GM21390 (cell line): ENCODE results near the gene WNT9A.

Source experiments
- ATAC-seq: cut with Tn5 transposase; IDR thresholded peaks from one replicate; pipeline ENCODE4 v1.9.1; 2021; ENCODE audit not compliant: unreplicated experiment

WNT9A gene

DNA sequence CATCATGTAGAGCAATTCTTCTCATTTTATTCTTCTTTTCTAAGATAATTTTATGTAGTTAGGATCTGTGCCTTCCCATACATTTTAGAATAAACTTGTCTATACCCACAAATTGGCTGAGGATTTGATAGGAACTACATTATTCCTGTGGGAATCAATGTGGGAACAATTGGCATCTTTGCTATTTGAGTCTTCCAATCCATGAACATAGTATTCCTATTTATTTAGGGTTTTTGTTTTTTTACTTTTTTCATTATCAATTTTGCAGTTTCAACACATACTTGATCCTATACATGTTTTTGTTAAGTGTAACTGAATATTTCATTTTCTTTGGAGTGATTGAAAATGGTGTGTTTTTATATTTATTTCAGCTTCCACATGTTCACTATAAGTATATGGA lies 8.1 kb upstream of the WNT9A start:
- no peak for ATAC-seq

- ATAC-seq = no peak
These were observed 6.6 kb upstream of the WNT9A start for GRCh38 chr1:227954163-227954850.

DNA sequence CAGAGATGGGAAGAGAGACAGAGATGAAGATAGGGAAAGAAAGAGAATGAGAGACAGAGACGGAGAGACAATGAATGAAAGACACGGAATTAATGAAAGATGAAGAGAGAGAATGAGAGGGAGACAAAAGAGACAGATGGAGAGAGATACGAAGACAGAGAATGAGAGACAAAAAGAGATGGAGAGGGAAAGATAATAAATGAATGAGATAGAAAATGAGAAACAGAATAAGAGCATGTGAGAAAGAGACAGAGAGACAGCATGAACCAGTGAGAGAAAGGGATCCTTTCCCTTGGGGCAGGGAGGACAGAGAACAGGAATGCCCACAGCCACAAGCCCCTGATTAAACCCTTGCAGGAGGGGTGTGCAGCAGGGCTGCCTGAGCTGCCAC lies 5.3 kb upstream of the WNT9A start:
- no peak for ATAC-seq

GRCh38 chr1:227952374-227953021 lies 4.8 kb upstream of the WNT9A start:
- ATAC-seq = no peak

DNA sequence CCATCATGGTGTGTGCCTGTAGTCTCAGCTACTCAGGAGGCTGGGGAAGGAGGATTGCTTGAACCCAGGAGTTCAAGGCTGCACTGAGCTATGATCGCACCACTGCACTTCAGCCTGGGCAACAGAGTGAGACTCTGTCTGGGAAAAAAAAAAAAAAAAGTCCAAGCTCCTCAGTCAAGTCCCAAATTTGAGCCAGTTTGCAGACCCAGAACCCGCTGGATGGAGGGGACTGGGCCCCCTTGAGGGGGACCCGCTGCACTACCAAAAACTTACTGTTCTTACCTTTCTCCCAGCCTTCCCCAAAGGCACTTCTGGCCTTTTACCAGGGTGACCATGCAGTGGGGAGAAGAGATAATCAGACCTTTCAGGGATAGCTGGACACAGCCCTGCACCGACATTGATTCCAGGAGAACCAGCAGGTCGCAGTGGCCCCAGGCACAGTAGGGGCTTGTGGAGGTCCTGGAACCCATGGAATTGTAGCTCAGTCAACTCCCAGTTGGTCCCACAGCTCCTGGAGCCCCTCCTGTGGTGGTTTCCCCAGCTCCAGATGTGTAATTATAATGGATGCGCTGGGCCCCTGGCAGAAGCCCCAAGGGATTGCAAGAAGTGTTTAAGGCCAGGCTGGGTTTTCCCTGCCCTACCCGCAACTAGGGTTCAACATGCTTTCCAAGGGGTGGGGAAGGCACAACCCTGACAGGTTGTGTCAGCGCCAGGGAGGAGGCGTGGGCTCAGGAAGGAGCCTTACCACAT lies 4.1 kb upstream of the WNT9A start:
- ATAC-seq = no peak

DNA sequence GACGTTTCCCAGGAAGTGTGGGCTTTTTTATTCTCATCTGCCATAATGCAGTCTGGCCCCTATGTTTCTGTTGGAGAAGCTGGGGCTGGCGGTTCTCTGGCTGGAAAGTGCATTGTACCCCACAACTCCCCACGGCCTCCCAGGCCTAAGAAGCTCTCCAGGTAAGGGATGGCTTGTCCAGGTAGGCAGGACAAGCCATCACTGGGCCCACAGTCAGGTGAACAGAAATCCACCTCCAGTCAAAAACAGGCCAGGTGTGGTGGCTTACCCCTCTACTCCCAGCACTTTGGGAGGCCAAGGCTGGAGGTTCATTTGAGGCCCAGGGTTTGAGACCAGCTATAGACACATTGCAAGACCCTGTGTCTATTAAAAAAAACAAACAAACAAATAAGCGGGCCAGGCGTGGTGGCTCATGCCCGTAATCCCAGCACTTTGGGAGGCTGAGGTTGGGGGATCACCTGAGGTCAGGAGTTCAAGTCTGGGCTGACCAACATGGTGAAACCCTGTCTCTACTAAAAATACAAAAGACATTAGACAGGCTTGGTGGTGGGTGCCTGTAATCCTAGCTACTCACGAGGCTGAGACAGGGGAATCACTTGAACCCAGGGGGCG lies 3.1 kb upstream of the WNT9A start:
- no peak for ATAC-seq

DNA sequence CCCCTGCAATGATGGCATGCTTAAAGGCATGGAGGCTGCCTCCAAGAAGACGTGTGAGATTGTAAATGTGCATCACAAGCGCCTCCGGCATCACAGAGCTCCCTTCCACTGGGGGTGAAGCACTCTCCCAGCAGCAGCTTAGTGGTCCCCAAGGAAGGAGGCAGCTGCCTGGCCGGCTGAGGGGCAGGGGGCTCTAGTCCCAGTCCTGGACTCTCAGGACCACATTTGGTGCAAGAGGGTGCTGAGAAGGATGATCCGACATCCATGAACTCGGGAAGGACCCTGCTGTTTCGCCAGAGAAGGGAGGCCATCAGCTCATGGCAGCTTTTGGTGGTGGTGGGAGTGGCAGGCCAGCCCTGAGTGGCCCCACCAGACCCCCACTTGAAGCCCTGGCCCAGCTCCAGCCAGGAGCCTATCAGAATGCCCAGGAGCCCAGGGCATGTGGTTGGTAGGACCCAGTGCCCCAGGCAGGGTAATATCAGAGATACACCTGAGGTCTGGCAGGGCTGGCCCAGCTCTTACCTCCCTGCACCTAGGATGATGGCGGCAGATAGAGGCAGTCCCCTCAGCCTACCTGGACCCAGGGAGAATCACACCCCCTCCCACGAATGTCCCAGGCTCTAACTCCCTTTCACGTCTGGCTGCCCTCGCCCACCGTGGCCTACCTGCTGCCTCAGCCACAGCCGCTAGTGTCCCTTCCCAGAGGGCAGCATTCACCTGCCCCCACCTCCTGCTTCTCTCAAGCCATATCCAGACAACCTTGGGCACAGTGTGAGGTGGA lies 2.4 kb upstream of the WNT9A start:
- no peak for ATAC-seq

GRCh38 chr1:227949341-227949921 lies 1.7 kb upstream of the WNT9A start:
- no peak for ATAC-seq

DNA sequence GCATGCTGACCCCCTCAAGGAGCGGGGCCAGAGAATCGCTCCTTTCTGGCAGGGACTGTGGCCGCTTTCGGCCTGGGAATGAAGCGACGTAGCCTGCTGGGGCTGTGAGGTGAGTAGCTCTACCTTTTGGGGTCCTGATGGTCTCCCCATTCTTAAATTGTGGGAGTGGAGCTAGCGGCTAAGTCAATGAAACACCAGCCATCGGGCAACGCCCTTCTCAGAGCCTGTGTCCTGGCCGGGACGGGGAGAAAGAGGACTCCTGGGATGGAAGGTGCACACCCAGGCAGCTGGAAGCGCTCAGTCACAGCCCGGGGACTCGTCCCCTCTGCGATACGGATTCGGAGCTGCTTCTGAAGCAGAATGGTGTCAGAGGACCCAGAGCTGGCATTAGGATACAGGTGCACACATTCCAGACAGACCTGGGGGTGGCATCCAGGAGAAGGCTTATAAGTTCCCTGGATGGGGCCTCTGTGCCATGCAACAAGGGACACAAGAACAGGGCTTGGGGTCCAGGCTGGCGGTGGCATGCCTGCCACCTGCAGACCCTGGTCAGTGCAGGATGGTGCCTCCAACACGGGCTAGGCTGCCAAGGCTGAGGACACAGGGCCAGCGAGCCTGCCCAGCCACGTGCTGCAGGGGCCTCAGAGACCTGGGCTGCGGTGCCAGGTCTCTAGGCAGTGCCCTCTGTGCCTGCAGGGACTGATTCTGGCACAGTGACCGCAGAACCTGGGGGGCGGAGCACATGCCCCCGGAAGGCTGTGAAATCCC lies 945 bp upstream of the WNT9A start:
- no peak for ATAC-seq

DNA sequence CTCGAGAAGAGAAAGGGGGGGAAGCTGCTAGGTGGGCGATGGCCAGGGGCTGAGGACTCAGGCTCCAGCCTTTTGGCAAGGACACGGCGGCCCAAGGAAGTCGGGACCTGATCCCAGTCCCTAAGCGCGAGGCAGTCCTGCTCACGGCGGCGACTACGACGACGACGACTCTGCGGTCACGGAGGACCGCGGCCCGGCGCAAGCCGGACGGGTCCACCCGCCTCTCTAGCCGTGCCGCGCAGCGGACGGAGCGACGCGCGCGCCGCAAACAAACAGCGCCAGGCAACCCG lies 401 bp downstream of the WNT9A start:
- ATAC-seq = no peak

GRCh38 chr1:227946624-227947385 lies 927 bp downstream of the WNT9A start:
- ATAC-seq = peak; percentile 57

- peak; percentile 30 for ATAC-seq
These were observed 1.7 kb downstream of the WNT9A start for GRCh38 chr1:227945891-227946623.

GRCh38 chr1:227944931-227945890 lies 2.5 kb downstream of the WNT9A start:
- ATAC-seq = no peak

DNA sequence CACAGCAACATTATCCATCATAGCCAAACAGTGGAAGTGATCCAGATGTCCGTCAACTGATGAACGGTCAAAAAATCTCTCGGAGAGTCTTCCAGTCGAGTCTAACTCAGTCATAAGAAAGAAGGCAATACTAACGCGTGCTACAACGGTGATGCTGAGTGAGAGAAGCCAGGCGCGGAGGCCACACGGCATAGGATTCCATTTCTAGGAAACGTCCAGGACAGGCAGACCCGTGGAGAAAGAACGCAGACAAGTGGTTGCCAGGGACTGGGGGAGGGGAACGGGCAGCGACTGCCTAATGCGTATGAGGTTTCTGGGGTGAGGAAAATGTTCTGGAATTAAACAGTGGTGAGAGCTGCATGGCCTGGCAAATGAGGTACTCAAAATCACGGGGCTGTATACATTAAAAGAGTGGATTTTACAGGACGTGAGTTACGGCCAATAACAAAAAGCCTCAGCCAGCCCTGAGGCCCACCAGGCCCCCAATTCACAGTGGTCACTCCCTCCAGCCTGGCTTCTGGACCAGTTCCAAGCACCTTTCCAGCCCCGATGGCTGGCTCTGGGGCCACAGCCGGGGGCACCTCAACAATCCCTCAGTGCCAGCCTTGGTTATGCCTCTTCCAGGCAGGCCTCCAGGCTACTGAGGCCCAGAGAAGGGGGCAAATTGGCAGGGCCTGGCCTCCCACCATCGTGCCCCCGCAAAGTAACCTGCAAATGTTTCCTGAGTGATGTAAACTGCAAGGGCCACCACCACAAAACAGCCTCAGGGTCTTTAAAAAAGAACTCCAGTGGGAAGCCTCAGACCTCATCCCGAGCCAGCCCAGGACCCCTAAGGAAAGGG lies 3.4 kb downstream of the WNT9A start:
- ATAC-seq = no peak

DNA sequence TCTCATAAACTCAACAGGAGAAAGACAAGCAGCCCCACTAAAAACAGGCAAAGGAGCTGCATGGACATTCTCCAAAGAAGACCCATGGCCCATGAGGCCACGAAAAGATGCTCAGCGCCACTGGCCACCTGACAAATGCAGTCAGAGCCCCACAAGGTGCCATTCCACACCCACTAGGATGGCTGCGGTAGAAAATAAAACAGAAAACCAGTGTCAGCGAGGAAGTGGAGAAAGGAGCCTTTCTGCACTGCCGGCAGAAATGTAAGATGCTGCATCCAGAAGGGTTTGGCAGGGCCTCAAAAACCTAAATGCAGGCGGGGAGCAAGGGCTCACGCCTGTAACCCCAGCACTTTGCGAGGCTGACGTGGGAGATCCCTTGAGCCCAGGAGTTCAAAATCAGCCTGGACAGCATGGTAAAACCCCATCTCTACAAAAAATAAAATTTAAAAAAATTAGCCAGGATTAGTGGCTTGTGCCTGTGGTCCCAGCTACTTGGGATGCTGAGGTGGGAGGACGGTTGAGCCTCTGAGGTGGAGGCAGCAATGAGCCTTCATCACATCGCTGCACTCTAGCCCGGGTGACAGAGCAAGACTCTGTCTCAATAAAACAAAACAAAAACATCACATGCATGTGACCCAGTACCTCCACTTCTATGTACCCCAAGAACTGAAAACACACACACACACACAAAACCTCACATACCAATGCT lies 4.2 kb downstream of the WNT9A start:
- ATAC-seq = no peak

DNA sequence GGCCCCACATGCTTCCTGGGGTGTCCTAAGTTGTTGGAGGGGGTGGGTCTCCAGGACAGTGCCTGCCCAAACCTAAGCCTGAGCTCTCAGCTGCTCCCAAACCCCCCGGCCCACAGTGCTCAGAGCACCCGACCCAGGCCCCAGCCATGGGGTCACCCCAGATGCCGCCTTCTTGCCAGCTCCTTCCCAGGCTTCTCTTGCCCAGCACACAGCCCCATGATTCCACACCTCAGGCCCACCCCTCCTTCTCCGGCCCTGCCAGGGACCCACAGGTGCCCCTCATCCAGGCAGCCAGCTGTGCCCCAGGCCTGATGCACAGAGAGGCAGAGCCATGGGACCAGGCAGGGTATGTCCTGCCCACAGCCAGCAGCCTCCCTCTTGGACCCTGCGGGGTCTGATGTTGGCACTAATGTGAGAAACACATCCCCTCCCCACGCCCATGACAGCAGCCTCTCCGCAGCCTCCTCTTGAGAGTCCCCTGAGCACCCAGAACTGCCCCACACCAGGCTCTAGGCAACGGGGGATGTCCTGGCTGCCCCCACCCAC lies 4.9 kb downstream of the WNT9A start:
- no peak for ATAC-seq
